ENCODE results near the gene KDM7A. TPM values are rescaled to one million over a fixed set of nuclear protein-coding genes. Genes with fewer than 3 reads are reported as not detected.
A peak's percentile ranks its signal among the peaks of the same experiment; 100 is the strongest.
"Not testable (repeated sequence)": the region's sequence is repeated elsewhere in the genome, so short reads cannot be mapped to it uniquely, and the experiment has no call there.

KDM7A gene
- polyA plus RNA-seq, 3 donors: 10.8 to 15.3 (median 12.6) TPM

- DNase-seq (ENCODE audit: extremely low read depth in 1 of 11, low read depth in 9 of 11, low spot score in 4 of 11): no peak
Observed at GRCh38 chr7:140170375-140170774, 6.4 kb downstream of the KDM7A start.

DNA sequence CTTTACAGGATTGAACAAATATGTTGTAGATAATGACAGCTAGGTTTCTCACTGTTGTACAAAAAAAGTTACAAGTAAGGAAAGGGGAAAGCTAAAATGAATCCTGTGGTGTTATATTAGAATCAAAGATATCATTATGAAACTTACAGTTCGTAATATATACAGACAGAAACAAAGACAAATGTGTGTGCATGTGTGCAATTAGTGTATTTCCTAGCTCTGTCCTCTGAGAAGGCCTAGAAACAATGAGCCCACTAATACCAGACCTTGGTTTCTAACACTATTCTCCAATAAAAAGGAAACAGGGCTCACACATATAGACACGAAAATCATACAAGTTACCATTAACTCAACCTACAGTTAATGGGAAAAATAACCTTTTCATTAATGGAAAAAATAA is 8.0 kb downstream of the KDM7A start:
- DNase-seq (ENCODE audit: extremely low read depth in 1 of 11, low read depth in 9 of 11, low spot score in 4 of 11): no peak

DNA sequence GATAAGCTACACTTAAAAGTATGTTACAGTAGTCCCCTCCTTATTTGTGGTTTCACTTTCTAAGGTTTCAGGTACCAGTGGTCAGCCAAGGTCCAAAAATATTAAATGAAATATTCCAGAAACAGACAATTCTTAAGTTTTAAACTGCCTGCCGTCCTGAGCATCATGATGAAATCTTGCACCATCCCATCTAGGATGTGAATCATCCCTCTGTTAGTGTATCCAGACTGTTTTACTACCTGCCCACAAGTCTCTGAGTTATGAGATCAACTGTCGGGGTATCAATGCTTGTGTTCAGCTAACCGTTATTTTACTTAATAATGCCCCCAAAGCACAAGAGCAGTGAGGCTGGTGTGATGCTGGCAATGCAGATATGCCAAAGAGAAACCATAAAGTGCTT is 11.4 kb downstream of the KDM7A start:
- no peak for DNase-seq (ENCODE audit: extremely low read depth in 1 of 11, low read depth in 9 of 11, low spot score in 4 of 11)

GRCh38 chr7:140162081-140162480 is 14.7 kb downstream of the KDM7A start:
- DNase-seq (ENCODE audit: extremely low read depth in 1 of 11, low read depth in 9 of 11, low spot score in 4 of 11): not testable (repeated sequence)

- DNase-seq (ENCODE audit: extremely low read depth in 1 of 11, low read depth in 9 of 11, low spot score in 4 of 11): no peak
Observed at GRCh38 chr7:140161047-140161446, 15.7 kb downstream of the KDM7A start.

DNA sequence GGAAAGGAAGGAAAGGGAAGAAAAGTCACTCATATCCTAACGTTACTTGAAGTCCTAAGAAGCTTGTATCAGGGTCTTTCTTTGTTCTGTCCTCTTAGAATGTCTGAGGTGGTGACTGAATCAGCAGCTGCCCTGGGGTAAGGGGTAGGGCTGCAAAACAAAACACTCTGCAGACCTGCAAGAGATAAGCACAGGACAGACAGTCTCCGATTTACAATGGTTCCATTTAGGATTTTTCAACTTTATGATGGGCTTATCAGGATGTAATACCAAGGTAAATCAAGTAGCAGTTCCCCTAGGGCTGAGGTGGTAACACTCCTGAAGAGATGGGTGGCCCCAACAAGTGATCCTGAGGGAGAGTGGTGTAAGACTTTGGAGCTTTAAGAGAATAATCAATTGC is 16.5 kb downstream of the KDM7A start:
- no peak for DNase-seq (ENCODE audit: extremely low read depth in 1 of 11, low read depth in 9 of 11, low spot score in 4 of 11)

GRCh38 chr7:140159497-140159896 is 17.3 kb downstream of the KDM7A start:
- DNase-seq (ENCODE audit: extremely low read depth in 1 of 11, low read depth in 9 of 11, low spot score in 4 of 11): no peak

GRCh38 chr7:140156460-140157080 is 20.2 kb downstream of the KDM7A start:
- no peak for DNase-seq (ENCODE audit: extremely low read depth in 1 of 11, low read depth in 9 of 11, low spot score in 4 of 11)

- no peak for DNase-seq (ENCODE audit: extremely low read depth in 1 of 11, low read depth in 9 of 11, low spot score in 4 of 11)
Observed at GRCh38 chr7:140155428-140155827, 21.4 kb downstream of the KDM7A start.

DNA sequence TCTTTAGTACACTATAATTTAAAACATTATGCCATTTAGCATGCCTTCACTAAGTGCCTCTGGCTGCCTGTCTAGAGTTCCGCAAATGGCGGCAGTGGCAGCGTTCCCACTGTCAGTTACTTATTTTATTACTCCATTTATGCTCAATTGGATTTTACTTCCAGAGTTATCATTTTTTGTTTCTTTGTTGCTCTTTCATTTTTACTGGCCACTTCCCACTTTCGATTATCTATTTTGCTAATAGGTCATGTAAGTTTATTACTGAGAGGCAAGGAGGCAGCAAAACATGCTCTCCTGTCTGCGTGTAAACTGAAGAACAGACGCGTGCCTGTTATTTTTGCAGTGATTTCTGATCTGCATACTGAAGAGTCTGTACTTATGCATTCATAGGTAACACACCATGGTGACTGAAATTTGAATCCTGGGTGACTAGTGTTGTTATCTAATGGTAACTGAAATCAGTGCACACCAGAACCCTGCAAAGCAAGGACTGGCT is 23.1 kb downstream of the KDM7A start:
- DNase-seq (ENCODE audit: extremely low read depth in 1 of 11, low read depth in 9 of 11, low spot score in 4 of 11): no peak

- peak in 2 of 11 donors; percentile 2 to 4 for DNase-seq (ENCODE audit: extremely low read depth in 1 of 11, low read depth in 9 of 11, low spot score in 4 of 11)
Observed at GRCh38 chr7:140146574-140146973, 30.2 kb downstream of the KDM7A start.

DNA sequence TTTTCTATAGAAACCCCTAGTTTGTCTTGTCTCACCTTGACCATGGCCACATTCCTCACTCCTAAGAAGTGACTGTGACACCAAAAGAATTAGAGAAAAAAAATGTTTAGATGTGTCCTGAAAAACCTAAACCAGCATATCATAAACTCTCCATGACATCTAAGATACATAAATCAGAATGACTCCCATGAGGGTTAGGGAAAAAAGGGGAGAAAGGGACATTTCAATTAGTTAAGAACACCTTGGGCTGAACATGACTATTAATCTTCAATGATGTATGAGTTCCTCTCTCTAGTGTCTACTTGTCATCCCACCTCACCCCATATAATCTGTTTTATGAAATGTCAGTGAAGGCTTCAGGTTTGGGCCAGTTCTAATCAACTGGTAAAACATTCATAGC is 31.1 kb downstream of the KDM7A start:
- no peak for DNase-seq (ENCODE audit: extremely low read depth in 1 of 11, low read depth in 9 of 11, low spot score in 4 of 11)

GRCh38 chr7:140144821-140145220 is 32.0 kb downstream of the KDM7A start:
- DNase-seq (ENCODE audit: extremely low read depth in 1 of 11, low read depth in 9 of 11, low spot score in 4 of 11): no peak

GRCh38 chr7:140143997-140144396 is 32.8 kb downstream of the KDM7A start:
- no peak for DNase-seq (ENCODE audit: extremely low read depth in 1 of 11, low read depth in 9 of 11, low spot score in 4 of 11)

DNA sequence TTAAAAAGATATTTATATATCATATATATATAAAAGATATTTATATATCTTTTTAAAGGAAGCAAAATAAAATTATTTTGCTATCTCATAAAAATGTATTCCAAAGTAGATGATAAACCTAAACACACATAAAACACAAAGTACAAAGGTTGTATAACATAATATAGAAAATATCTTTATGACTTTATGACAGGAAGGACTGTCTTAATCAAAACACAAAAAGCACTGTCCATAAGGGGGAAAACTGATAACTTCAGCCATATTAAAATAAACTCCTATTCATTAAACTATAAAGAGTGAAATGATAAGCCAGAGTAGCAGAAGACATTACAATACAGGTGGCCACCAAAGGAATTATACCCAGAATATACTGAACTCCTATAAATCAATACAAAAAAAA is 34.8 kb downstream of the KDM7A start:
- no peak for DNase-seq (ENCODE audit: extremely low read depth in 1 of 11, low read depth in 9 of 11, low spot score in 4 of 11)

DNA sequence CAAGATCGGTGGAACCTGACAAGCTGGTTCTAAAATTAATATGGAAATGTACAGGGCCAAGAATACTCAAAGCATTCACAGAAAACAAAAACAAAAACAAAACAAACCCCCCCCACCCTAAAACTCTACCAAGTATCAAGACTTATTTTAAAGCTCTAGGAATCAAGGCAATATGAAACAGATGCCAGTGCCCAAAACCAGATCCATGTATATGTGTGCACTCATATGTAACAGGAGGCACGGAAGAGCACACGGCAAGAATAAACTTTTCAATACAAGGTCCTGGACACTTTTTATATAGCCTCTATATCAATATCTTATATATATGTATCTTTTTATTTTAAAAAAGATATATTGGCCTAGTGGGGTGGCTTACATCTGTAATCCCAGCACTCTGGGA is 35.5 kb downstream of the KDM7A start:
- DNase-seq (ENCODE audit: extremely low read depth in 1 of 11, low read depth in 9 of 11, low spot score in 4 of 11): no peak

- DNase-seq (ENCODE audit: extremely low read depth in 1 of 11, low read depth in 9 of 11, low spot score in 4 of 11): no peak
Observed at GRCh38 chr7:140137078-140137477, 39.7 kb downstream of the KDM7A start.

DNA sequence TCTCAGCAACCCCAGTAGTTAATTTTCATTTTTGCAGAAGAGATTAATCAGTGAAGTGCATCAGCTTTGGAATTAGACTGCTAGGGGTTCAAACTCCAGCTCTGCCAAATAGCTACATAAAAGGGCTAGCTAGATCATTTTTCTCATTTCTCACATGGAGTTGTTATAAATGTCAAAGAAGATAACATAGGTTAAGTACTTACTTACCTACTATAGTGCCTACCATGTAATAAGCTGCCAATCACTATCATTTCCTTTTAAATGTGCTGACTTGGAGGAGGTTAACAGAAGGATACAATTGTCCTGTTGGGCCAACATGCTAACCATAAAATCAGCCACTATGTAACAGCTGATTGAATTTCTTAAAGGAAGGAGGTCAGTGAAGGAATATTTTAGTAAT is 40.7 kb downstream of the KDM7A start:
- DNase-seq (ENCODE audit: extremely low read depth in 1 of 11, low read depth in 9 of 11, low spot score in 4 of 11): no peak

- DNase-seq (ENCODE audit: extremely low read depth in 1 of 11, low read depth in 9 of 11, low spot score in 4 of 11): no peak
Observed at GRCh38 chr7:140134039-140134438, 42.7 kb downstream of the KDM7A start.

DNA sequence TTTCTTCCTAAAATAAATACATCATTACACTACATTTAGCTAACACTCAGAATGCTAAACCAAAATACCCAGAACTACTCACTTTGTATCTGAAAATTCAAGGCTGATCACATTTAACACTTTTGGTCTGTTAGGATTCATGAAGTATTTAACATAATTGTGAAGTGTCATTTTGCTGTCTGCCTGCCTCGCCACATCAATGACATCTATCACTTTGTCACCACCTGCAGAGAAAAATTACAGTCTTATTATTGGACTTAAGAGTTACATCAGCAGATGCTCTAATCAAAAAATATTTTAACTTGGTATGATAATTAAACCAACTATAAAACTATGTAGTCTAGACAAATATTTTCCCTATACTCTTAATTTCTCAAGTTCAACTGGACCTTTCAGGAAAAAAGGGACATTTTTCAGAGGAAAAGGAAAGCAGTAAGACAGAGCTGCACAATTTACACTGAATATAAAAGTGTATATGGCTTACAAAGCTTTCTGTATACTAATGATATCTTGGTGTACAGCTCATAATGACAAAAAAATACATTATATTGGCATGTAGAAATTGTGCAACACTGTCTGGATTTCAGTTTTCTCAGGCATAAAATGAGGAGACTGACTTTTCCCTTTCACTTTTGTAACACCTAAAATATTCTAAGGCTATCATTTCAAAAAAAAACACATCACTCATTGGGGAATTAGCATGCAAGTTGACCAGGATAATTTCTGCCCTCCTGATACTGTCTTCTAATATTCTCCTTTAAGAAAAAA is 49.2 kb downstream of the KDM7A start:
- no peak for DNase-seq (ENCODE audit: extremely low read depth in 1 of 11, low read depth in 9 of 11, low spot score in 4 of 11)

Data from renal cortex interstitium (tissue), 11 donors.